Caco-2 (cell line): Measurements from ENCODE around the gene MICALL2. TPM values are rescaled to one million over a fixed set of nuclear protein-coding genes. Genes with fewer than 3 reads are reported as not detected.

Experiments
- BruUV-seq: library from RNA; stranded (reverse); fragments of 400-500 nt; replicated peaks from 2 replicates; lab custom pipeline; 2021; lab: Mats Ljungman, UMichigan
- CTCF ChIA-PET: fragments of 300-600 bp; sonication (Branson Sonifier 250); formaldehyde crosslinking; loops from one replicate; lab custom pipeline; 2022; ENCODE audit warnings: antibody characterized with exemption; lab: Charles Lee
- POLR2A ChIA-PET: fragments of 300-600 bp; sonication (Branson Sonifier 250); formaldehyde crosslinking; loops from one replicate; lab custom pipeline; 2022; ENCODE audit warnings: antibody characterized with exemption; lab: Charles Lee
- DNase-seq, 2 experiments: peaks; one replicate each; pipeline versions ENCODE4 v3.0.0 to v3.0.0-alpha.2; 2020 to 2022
- H3K27me3 ChIP-seq: replicated peaks from 2 replicates; pipeline ENCODE4 v1.6.0; 2011; ENCODE audit warnings: low read length; ENCODE audit not compliant: control insufficient read depth, insufficient read depth
- H3K36me3 ChIP-seq: 2 replicates; pipeline ENCODE4 v1.5.1; 2011; ENCODE audit warnings: low read length; ENCODE audit not compliant: control insufficient read depth, insufficient read depth
- H3K4me1 ChIP-seq: fragments of 250-450 bp; sonication (Bioruptor Pico); 2 replicates; pipeline ENCODE4 v1.5.1; 2020; ENCODE audit warnings: mild to moderate bottlenecking
- H3K4me3 ChIP-seq: 2 replicates; pipeline ENCODE4 v1.5.1; 2011; ENCODE audit warnings: low read depth, mild to moderate bottlenecking, control low read depth, low read length
- H3K9me3 ChIP-seq: fragments of 250-450 bp; sonication (Bioruptor Pico); 2 replicates; pipeline ENCODE4 v1.5.1; 2020; ENCODE audit warnings: mild to moderate bottlenecking, moderate library complexity
- H3K27ac Mint-ChIP-seq: one replicate; pipeline ENCODE4 v1.8.0; 2022; ENCODE audit warnings: mixed read lengths; ENCODE audit not compliant: unreplicated experiment
- H3K27me3 Mint-ChIP-seq: one replicate; pipeline ENCODE4 v1.8.0; 2022; ENCODE audit warnings: mixed read lengths; ENCODE audit not compliant: insufficient read depth, unreplicated experiment
- H3K36me3 Mint-ChIP-seq: one replicate; pipeline ENCODE4 v1.8.0; 2022; ENCODE audit warnings: mild to moderate bottlenecking, mixed read lengths; ENCODE audit not compliant: insufficient read depth, unreplicated experiment
- H3K4me1 Mint-ChIP-seq: one replicate; pipeline ENCODE4 v1.8.0; 2022; ENCODE audit warnings: low read depth, mixed read lengths; ENCODE audit not compliant: unreplicated experiment
- H3K4me3 Mint-ChIP-seq: one replicate; pipeline ENCODE4 v1.8.0; 2022; ENCODE audit warnings: mild to moderate bottlenecking, moderate library complexity, mixed read lengths; ENCODE audit not compliant: unreplicated experiment
- H3K9me3 Mint-ChIP-seq: one replicate; pipeline ENCODE4 v1.8.0; 2022; ENCODE audit warnings: mixed read lengths; ENCODE audit not compliant: unreplicated experiment
- CTCF ChIP-seq, 2 experiments: fragments of 200-600 bp in 1 of 2; IDR thresholded peaks; 1 replicate in 1 of 2; 2 replicates in 1 of 2; pipeline versions ENCODE4 v1.5.1 to v1.8.0; 2011 to 2022; ENCODE audit warnings: antibody characterized with exemption in 1 of 2, control low read depth in 1 of 2, inconsistent platforms in 1 of 2, low read depth in 1 of 2, low read length in 1 of 2, mild to moderate bottlenecking in 1 of 2, moderate library complexity in 1 of 2; ENCODE audit not compliant: insufficient read depth in 1 of 2, severe bottlenecking in 1 of 2, unreplicated experiment in 1 of 2
- intact Hi-C: fragments of 100-400 bp; cut with micrococcal nuclease; formaldehyde crosslinking; loops from one replicate; pipeline ENCODE4 v1.10.0; 2022; ENCODE audit not compliant: unreplicated experiment
- total RNA-seq: library from RNA; stranded (reverse); gene quantifications from 2 replicates; pipeline ENCODE4 v1.2.3, GENCODE V29; 2022

Gene MICALL2
- total RNA-seq, 1 experiment from 2014 or later = 14.7 TPM

GRCh38 chr7:1395211-1396070, 63.8 kb downstream of the MICALL2 start:
- CTCF ChIA-PET = no interaction called here
- H3K36me3 Mint-ChIP-seq = no peaks in the 10 kb centered on the region

GRCh38 chr7:1394371-1394770, 64.9 kb downstream of the MICALL2 start:
- no peaks in the 10 kb centered on the region for H3K36me3 ChIP-seq
- no TSS peak for BruUV-seq
- H3K4me3 ChIP-seq = no peak overlapping the region
- H3K27me3 ChIP-seq = no peaks in the 10 kb centered on the region; the same call in 1 of the 2 replicates
- H3K9me3 ChIP-seq = peaks cover 8% of the 10 kb centered on the region
- no peak overlapping the region for H3K4me3 Mint-ChIP-seq
- intact Hi-C loops = no loop called here
- POLR2A ChIA-PET = no interaction called here
- no peaks in the 10 kb centered on the region for H3K36me3 Mint-ChIP-seq
- CTCF ChIA-PET = no interaction called here
- no peak overlapping the region for H3K27ac Mint-ChIP-seq
- no peaks in the 10 kb centered on the region for H3K9me3 Mint-ChIP-seq
- H3K4me1 Mint-ChIP-seq = no peaks in the 10 kb centered on the region
- DNase-seq = no peak
- peaks cover 11% of the 10 kb centered on the region; the same call in 1 of the 2 replicates for H3K4me1 ChIP-seq
- no peak for TF ChIP-seq CTCF (IDR thresholded peaks at IDR 0.05; ENCODE audit: insufficient read depth in 1 of 2, low read depth in 1 of 2, low read length in 1 of 2, severe bottlenecking in 1 of 2, unreplicated experiment in 1 of 2)
- peaks cover 2% of the 10 kb centered on the region for H3K27me3 Mint-ChIP-seq

More at GRCh38 chr7:1395211-1396070, 63.8 kb downstream of the MICALL2 start:
- Histone ChIP-seq H3K9me3 (peaks cover 8% of the 10 kb centered on the region), H3K4me1 (peaks cover 11% of the 10 kb centered on the region; the same call in 1 of the 2 replicates), H3K4me3 (no peak overlapping the region), H3K36me3 (no peaks in the 10 kb centered on the region), H3K27me3 (no peaks in the 10 kb centered on the region; the same call in 1 of the 2 replicates)
- no TSS peak for BruUV-seq
- H3K27me3 Mint-ChIP-seq = peaks cover 3% of the 10 kb centered on the region
- H3K4me3 Mint-ChIP-seq = no peak overlapping the region
- no peak for DNase-seq
- H3K27ac Mint-ChIP-seq = no peak overlapping the region
- no peaks in the 10 kb centered on the region for H3K9me3 Mint-ChIP-seq
- no peak for TF ChIP-seq CTCF (IDR thresholded peaks at IDR 0.05; ENCODE audit: insufficient read depth in 1 of 2, low read depth in 1 of 2, low read length in 1 of 2, severe bottlenecking in 1 of 2, unreplicated experiment in 1 of 2)
- POLR2A ChIA-PET = no interaction called here
- intact Hi-C loops = no loop called here
- H3K4me1 Mint-ChIP-seq = no peaks in the 10 kb centered on the region

GRCh38 chr7:1393421-1393820, 65.8 kb downstream of the MICALL2 start:
- no peaks in the 10 kb centered on the region for H3K36me3 ChIP-seq
- intact Hi-C loops = no loop called here
- no TSS peak for BruUV-seq
- ChIA-PET CTCF (no interaction called here), POLR2A (no interaction called here)
- DNase-seq = no peak
- H3K27ac Mint-ChIP-seq = no peak overlapping the region
- peaks cover 8% of the 10 kb centered on the region for H3K9me3 ChIP-seq
- no peak overlapping the region for H3K4me3 Mint-ChIP-seq
- H3K4me3 ChIP-seq = no peak overlapping the region
- H3K4me1 ChIP-seq = peaks cover 11% of the 10 kb centered on the region; the same call in 1 of the 2 replicates
- H3K4me1 Mint-ChIP-seq = no peaks in the 10 kb centered on the region
- H3K36me3 Mint-ChIP-seq = no peaks in the 10 kb centered on the region
- TF ChIP-seq CTCF (IDR thresholded peaks at IDR 0.05; ENCODE audit: insufficient read depth in 1 of 2, low read depth in 1 of 2, low read length in 1 of 2, severe bottlenecking in 1 of 2, unreplicated experiment in 1 of 2) = no peak
- H3K27me3 Mint-ChIP-seq = peaks cover 6% of the 10 kb centered on the region
- no peaks in the 10 kb centered on the region; the same call in 1 of the 2 replicates for H3K27me3 ChIP-seq
- no peaks in the 10 kb centered on the region for H3K9me3 Mint-ChIP-seq
